ENCODE measurements around the gene ANKRD44.

Gene ANKRD44

GRCh38 chr2:197207598-197207997 lies 103.0 kb downstream of the ANKRD44 start:
- no peak for DNase-seq (ENCODE audit: low spot score)

DNA sequence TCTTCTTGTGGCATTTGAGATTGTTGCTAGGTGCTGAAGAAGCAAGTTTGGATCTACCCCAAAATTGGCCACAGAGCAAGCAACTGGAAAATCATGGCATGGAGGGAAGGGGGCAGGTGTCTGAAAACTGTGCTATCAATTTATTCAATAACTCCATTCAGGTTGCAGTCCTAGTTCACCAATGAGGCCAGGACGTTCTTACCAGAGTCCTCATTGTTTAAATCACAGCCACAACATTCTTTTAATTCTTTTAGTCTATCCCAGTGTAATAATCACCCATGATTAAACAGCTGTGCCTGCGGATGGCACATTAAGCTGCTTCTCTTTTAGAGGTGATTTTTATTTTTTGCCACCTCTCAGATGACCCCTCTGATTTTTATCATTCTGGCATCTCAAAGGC lies 103.5 kb downstream of the ANKRD44 start:
- DNase-seq (ENCODE audit: low spot score): no peak

DNA sequence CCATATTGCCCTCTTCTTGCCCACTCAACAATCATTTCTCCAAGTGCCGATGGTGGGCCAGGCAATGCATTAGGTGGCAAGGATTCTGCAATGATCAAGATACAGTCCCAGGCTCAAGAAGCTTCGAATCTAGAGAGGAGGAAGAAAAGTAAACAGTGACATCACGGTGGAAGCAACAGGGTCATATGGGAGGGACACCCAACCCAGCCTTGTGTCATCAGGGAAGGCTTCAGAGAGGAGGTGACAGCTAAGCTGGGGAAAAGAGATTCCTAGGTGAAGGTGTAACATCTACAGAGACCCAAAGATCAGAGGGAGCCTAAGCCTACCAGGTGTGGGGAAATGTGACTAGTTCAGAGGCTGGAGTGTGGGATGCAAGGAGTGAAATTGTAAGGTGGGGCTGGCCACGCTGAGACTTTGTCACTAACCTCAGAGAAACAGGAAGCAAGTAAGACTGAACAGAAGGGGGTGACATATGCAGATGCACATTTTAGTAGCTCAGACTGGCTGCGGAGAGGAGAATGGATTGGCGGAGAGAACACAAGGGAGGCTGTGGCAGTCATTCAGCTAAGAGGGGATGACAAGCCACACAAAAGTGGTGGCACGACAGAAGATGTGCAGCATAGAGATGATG lies 104.9 kb downstream of the ANKRD44 start:
- DNase-seq (ENCODE audit: low spot score): peak; percentile 79

DNA sequence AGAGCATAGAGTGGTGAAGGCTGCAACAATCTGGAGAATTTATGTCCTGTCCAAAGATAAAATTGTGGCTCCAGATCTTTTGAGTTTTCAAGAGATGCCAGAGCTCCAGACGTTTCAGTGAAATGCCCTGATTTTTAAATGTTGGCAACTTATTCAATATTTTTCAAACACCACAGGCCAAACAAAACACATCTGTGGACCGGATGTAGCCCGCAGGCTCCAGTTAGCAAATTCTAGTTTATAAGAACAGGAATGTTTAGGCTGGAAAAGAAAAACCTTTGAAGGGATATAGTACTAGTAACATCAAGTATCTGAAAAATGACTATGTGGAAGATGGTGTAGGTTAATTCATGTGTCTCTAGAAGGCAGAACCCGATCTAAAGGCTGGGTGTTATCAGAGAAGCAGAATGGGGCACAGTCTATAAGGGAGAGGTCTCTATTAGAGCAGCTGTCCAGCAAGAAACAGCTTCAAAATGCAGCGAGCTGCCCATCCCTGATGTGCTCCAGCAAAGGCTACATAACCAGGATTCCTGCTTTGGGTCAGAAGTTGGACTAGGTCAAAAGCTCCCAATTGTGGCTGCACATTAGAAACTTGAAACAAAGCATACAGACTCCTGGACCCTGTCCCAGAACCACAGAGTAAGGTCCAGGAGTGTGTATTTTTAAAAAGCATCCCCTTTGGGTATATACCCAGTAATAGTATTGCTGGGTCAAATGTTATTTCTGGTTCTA lies 105.9 kb downstream of the ANKRD44 start:
- DNase-seq (ENCODE audit: low spot score): no peak

- DNase-seq (ENCODE audit: low spot score): no peak
Measured at GRCh38 chr2:197201874-197202273, 108.7 kb downstream of the ANKRD44 start.

DNA sequence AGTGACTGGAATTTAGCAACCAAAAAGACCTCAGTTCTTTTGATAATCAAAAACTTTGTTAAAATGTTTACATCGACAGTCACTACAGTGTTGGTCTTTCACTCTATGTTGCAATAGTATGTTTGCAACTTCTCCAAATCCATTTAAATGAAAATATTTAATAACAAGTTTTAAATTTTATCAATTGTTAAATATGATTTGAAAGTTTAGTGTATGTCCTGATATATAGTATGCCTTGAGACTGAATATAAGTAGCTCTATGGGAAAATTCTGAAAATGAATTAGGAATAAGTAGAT lies 109.9 kb downstream of the ANKRD44 start:
- no peak for DNase-seq (ENCODE audit: low spot score)

DNA sequence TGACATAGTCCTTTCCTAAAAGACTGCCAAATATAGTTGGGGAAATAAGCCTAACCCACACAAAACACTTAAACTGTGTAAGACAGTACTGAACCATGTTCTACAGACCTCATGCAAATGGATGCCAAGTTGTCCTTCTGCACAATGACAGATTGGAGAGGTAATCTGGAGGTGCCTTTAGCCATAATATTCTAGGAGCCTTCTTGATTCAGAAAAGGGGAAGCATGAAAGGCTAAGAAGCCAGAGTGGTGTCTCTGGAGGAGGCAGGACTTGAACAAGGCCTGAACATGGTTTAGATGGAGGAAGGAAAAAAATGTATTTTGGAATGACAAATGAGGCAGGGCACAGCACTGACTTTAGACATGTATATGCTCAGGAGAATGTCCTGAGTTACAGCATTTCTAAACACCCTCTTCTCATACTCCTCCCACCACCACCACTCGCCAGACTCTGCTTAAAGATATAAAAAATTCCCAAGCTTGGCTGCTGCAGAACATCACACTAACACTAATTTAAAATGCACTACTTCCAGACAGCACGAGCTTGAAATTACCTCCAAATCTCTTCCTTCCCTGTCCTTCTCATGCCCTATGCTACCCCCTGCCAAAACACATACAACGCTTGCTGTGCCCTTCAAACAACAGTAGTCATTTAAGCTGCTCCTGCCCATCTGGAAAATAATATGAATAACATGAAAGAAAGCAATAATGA lies 110.4 kb downstream of the ANKRD44 start:
- DNase-seq (ENCODE audit: low spot score): no peak

- peak; percentile 93 for DNase-seq (ENCODE audit: low spot score)
Measured at GRCh38 chr2:197198890-197199289, 111.7 kb downstream of the ANKRD44 start.

DNA sequence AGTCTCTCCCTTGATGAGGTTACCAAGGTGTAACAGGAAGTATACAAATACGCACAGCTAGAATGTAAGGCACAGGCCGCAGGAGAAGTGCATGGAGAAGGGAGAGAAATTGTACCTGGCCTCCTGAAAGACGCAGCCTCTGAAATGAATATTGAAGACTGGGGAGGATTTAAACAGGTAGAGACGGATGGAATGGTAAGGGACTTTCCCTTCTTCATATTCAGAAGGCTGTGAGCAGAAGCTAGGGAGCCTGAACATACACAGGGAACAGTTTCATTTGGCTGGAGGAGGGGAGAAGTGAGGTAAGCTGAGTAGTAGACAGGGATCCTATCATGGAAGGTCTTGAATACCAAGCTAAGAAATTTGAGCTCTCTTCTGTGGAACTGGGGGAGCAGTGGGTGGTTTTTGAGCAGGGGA lies 112.7 kb downstream of the ANKRD44 start:
- DNase-seq (ENCODE audit: low spot score): no peak

DNA sequence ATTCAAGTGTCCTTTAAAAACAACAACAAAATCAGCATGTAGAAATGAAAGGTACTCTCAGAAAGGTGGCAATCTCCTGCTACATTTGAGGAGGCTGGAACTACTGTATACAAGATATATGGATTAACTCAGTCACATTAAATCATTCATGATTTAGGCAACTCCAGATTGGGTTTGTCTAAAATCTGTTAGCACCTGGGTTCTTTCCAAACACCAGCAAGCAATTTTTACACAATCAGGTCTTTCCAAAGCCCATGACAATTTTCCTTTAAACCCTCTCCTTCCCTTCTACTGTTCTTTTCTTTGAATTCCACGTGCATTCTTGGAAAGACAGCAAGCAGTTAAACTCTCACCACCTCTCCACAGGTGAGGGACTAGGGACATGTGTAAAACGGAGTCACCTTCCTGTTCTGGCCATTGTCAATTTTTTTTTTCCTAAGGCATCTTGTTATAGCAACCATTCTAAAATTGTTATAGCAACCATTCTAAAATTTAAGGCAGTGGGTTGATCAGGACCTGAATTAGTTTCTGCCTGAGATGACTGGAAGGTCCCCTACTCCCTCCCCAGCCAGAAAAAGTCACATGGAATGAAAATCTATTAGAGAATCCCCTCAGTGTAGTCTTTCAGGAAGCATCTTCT lies 113.9 kb downstream of the ANKRD44 start:
- peak; percentile 76 for DNase-seq (ENCODE audit: low spot score)

GRCh38 chr2:197195518-197195917 lies 115.1 kb downstream of the ANKRD44 start:
- DNase-seq (ENCODE audit: low spot score): no peak

DNA sequence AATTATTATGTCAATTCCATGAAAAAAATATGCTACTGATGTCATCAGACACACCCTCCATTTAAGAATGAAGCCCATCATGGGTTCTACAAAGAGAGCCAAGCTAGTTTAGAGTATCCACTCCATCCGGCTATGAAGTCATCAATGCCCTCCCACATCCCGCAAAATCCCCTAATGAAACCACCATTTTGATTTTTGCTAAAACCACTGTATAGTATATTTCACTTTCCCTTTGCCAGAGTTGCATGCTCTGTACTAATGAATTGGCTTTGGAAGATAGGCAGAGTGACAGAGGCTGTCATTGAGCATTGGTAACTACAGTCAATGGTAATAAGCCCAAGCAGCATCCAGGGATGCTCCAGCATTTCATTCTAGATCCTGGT lies 118.6 kb downstream of the ANKRD44 start:
- DNase-seq (ENCODE audit: low spot score): peak; percentile 80

- DNase-seq (ENCODE audit: low spot score): peak; percentile 80
Measured at GRCh38 chr2:197191177-197191939, 119.2 kb downstream of the ANKRD44 start.

DNA sequence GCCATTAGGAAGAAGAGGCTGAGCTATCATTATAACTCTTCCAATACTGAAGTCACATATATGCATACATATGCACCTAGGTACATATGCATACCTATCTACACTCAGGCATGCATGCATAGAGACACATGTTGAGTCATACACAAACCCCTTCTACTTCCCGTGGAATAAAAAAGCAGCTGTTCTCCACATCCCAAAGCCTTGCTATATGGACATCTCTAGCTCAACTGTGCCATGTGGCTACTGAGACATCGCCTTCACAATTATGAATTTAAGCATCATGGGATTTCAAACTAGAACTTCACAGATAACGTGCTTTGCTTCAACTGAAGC lies 120.5 kb downstream of the ANKRD44 start:
- no peak for DNase-seq (ENCODE audit: low spot score)

GRCh38 chr2:197189426-197190099 lies 121.0 kb downstream of the ANKRD44 start:
- DNase-seq (ENCODE audit: low spot score): no peak

- no peak for DNase-seq (ENCODE audit: low spot score)
Measured at GRCh38 chr2:197185676-197186075, 124.9 kb downstream of the ANKRD44 start.

DNA sequence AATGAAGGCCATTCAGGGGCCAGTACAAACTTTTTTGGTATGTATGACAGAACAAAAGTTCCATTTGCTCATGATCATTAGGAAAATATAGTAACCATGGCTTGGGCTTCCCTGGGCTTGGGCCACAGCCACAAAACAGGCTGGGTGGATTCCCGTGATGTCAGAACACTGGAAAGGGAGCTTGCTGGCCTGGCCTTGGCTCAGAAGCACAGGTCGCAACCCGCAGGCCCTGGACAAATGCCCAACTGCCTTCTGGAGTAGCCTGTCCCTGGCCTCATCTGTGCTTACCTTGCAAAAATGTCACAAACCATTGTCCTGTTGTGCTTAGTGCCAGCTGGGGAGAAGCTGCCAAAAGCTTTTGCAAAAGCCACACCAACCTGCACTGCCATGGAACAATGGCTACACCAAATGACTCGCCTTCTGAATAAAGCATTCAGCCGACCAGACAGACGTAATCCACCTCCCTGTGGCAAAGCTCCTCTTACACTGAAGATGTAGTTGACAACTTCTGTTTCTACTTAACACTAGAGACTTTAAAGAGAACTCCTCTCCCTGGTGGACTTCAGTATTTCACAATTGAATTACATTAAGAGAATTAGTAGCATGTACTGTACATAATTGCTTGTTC lies 125.5 kb downstream of the ANKRD44 start:
- DNase-seq (ENCODE audit: low spot score): no peak

- no peak for DNase-seq (ENCODE audit: low spot score)
Measured at GRCh38 chr2:197183355-197183754, 127.2 kb downstream of the ANKRD44 start.

DNA sequence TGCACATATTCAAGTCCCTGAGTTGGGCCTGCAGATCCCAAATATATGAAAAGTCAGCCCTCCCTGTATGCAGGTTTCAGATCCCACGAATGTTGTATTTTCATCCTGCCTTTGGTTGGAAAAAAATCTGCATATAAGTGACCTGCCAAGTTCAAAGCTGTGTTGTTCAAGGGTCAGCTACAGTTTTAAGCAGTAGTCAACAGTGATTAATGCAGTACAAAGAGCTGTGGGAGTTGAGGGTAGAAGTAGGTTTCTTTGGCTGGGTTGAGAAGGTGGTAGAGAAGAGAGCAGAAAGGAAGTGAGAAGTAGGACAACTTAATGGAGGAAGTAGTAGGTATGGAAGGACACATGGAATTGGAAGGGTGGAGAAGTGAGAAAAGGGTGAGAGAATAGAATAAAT lies 127.9 kb downstream of the ANKRD44 start:
- DNase-seq (ENCODE audit: low spot score): no peak

DNA sequence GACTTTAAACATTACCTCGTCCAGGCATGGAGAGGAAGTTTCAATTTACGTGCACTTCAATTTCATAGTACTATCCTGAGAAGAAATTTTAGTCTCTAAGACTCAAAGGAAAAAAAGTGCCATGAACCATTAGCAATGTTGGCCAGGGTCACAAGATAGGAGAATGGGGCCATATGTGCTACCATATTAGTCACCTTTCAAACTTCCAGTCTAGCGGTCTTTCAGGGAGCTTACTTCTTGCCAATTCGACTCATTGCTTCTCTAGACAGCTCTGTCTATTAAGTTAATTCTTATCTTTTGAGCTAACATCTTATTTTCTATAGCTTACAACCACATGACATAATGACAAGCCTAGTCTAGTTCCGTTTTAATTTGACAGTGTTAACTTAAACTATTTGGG lies 129.1 kb downstream of the ANKRD44 start:
- no peak for DNase-seq (ENCODE audit: low spot score)

DNA sequence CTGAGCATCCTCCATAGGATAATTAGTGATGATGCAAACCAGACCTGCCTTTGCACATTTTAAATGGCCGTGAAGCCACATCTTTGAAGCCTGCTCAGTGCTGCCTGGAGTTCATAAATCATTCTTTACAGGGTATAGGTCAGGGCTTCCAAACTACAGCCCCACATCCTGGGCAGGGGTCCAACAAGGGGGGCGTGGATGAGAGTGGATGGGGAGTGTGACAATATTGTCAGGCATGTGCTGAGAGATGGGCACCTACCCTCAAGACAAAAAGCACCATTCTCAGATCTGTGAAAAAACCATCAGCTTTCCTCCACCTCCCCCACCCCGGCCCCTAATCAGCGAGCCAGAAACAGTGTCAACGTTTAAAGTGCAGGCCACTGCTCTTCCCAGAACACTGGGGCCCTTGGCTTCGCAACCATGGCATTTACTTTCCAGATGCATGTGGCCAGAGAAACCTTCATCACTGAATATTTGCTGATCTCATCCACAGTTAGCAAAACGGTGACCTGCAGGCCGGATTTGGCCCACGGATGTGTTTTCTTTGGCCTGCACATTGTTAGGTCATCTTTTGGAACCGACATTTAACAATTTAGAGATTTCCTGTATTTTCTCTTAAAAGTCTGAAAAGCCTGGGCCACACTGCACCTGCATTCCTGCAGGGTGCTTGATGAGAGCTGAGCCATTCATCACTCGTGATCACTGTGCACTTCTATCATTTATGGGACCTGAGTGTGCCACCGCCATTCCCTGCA lies 130.7 kb downstream of the ANKRD44 start:
- no peak for DNase-seq (ENCODE audit: low spot score)

Data from CD4-positive, alpha-beta T cell treated with Interleukin-2 at 100 ng/mL for 4 hours (primary cell).